GM12875 (cell line): ENCODE results near the gene PTCH1.

ENCODE experiments used
- H3K4me3 ChIP-seq: one replicate; pipeline ENCODE4 v1.5.1; 2011; ENCODE audit warnings: low read depth, low read length, control low read depth
- CTCF ChIP-seq: IDR thresholded peaks from 2 replicates; pipeline ENCODE4 v1.5.1; 2011; ENCODE audit warnings: low read depth, mild to moderate bottlenecking, control low read depth, inconsistent platforms, low read length, moderate library complexity, borderline replicate concordance; ENCODE audit not compliant: insufficient read depth

PTCH1 gene

GRCh38 chr9:95438561-95439357, 78.0 kb downstream of the PTCH1 start:
- no peak overlapping the region for H3K4me3 ChIP-seq
- no peak for TF ChIP-seq CTCF

- H3K4me3 ChIP-seq = no peak overlapping the region
- TF ChIP-seq CTCF = no peak
Observed at GRCh38 chr9:95437559-95437958, 79.2 kb downstream of the PTCH1 start.

- no peak for TF ChIP-seq CTCF
- no peak overlapping the region for H3K4me3 ChIP-seq
Observed at GRCh38 chr9:95436416-95436815, 80.4 kb downstream of the PTCH1 start.

- TF ChIP-seq CTCF = no peak
- H3K4me3 ChIP-seq = no peak overlapping the region
Observed at GRCh38 chr9:95435074-95435728, 81.6 kb downstream of the PTCH1 start.

- no peak for TF ChIP-seq CTCF
- no peak overlapping the region for H3K4me3 ChIP-seq
Observed at GRCh38 chr9:95434116-95435073, 82.4 kb downstream of the PTCH1 start.

- no peak for TF ChIP-seq CTCF
- H3K4me3 ChIP-seq = no peak overlapping the region
Observed at GRCh38 chr9:95433096-95433819, 83.5 kb downstream of the PTCH1 start.
